G401.6 (cell line): Measurements from ENCODE around the gene PDCD1LG2.
A peak's percentile ranks its signal among the peaks of the same experiment; 100 is the strongest.

Source experiments
- FAIRE-seq: peaks from 2 replicates; lab custom pipeline; 2012; peaks lifted over from hg19 to GRCh38; lab: Jason Lieb, UNC

PDCD1LG2 gene

GRCh38 chr9:5611321-5612184 is 101.2 kb downstream of the PDCD1LG2 start:
- FAIRE-seq: no peak

DNA sequence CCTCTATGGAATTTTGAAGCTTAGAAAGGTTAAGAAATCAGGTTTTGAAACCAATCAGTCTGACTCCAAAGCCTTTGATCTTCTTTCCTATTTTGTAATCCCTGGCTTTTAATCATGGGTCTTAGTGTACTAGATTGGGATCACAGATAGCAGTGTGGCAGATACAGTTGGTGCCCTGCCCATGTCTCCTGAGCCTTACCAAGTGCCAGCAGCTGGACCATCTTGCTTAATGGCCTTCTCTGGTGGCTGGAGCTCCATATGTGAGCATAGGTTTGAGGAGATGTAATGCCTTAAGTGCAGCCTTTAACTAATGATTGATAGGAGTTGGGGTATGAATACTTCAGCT is 101.8 kb downstream of the PDCD1LG2 start:
- no peak for FAIRE-seq

GRCh38 chr9:5614192-5614591 is 103.9 kb downstream of the PDCD1LG2 start:
- no peak for FAIRE-seq

GRCh38 chr9:5614985-5615384 is 104.7 kb downstream of the PDCD1LG2 start:
- no peak for FAIRE-seq

DNA sequence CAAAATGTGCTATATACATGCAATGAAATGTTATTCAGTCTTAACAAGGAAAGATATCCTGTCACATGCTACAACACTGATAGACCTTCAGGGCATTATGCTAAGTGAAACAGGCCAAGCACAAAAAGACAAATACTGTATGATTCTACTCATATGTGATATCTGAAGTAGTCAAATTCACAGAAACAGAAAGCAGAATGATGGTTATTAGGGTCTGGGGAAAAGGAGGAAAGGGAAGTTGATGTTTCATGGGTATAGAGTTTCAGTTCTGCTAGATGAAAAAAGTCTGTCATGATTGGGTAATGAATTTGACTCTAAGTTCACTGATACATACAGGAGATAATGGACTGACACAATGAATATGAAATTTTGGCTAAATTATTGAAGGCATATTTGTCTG is 107.4 kb downstream of the PDCD1LG2 start:
- no peak for FAIRE-seq

DNA sequence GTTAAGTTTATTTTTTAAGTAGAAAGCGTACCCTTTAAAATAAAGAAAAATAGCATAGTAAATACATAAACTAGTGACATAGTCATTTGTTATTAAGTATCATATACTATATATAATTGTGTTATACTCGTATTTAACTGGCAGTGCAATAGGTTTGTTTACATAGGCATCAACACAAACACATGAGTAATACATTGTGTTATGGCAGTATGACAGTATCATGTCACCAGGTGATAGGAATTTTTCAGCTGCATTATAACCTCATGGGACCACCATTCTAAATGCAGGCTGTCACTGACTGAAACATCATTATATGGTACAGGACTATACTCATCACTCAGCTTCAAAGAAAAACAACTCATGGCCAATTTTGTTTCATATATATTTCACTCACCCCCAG is 110.2 kb downstream of the PDCD1LG2 start:
- peak; percentile 45 for FAIRE-seq
